ENCODE results near the gene SGK1.

GRCh38 chr6:134195985-134196384, 121.9 kb downstream of the SGK1 start:
- TF ChIP-seq CTCF (IDR thresholded peaks at IDR 0.05 in 2 of 3, conservative IDR thresholded peaks at IDR 0.05 in 1 of 3; ENCODE audit: control insufficient read depth in 2 of 3, extremely low read depth in 1 of 3, insufficient read depth in 1 of 3, low read depth in 3 of 3, low read length in 3 of 3): no peak
- TF ChIP-seq MAX (IDR thresholded peaks at IDR 0.05; ENCODE audit: low read depth, low read length): no peak
